RWPE1 (cell line): Measurements from ENCODE around the gene KRT17.
"Not testable (repeated sequence)": the region's sequence is repeated elsewhere in the genome, so short reads cannot be mapped to it uniquely, and the experiment has no call there.

Experiments used
- CTCF ChIA-PET: fragments of 350-600 bp; sonication (Branson Sonifier 250); formaldehyde crosslinking; extraction: SDS; loops from one replicate; lab custom pipeline; 2021; lab: Yijun Ruan, JAX
- POLR2A ChIA-PET: fragments of 400-600 bp; formaldehyde crosslinking; extraction: SDS; loops from one replicate; lab custom pipeline; 2020; ENCODE audit warnings: antibody characterized with exemption; ENCODE audit not compliant: low non-redundant PET; lab: Yijun Ruan, JAX
- DNase-seq: peaks from one replicate; pipeline ENCODE4 v3.0.0; 2012; ENCODE audit warnings: low spot score
- H3K27ac ChIP-seq: fragments of 450-650 bp; 2 replicates; pipeline ENCODE4 v1.5.1; 2017
- TF ChIP-seq, protein P1 (sequence below): fragments of 450-650 bp; conservative IDR thresholded peaks from 2 replicates; pipeline ENCODE4 v1.5.1; 2017; ENCODE audit warnings: low read depth, mild to moderate bottlenecking

The KRT17 gene

DNA sequence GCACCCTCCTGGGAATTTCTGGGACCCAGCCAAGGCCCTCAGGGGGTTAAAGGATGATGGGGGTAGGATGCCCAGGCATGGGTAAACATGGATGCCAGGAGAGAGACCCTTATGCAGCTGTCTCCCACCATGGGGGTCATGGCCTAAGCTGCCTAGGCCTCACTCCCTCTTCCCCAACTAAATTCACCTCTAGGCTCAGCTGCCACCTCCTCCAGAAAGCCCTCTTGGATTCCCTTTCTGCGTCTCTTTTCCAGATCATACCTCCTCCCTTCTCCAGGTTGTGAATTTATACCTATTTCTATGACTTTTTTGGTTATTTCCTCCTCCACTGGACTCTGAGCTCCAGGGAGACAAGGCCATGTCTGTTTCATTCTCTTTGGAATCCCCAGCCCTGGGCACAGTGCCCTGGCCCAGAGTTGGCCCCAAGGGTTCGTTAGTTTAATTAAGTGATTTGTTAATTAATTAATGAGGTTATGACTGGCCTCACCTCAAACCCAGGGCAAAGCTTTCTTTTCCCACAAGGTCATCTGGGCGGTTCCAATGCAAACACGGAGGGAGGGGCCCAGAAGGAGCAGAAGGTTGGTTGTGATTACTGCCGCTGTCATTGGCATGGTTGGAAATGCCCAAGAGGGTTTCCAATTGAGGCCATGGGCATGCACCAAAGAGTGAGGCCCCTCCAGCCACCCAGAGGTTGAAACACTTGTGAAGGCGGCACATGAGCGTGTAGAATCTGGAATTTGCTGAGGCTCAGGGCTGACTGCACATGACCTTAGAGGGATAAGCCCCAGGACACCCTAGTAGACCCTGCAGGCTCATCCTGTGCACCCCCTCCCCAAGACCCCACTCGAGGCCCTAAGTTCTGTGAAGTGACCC is 6.9 kb upstream of the KRT17 start:
- ChIA-PET POLR2A (interaction anchor here (0.6 kb wide), 1 partner anchor 58 kb away, joined by 3 read pairs; the partner anchor contains the start of gene EIF1), CTCF (interaction anchor here (1.0 kb wide), 1 partner anchor 12 kb away, joined by 3 read pairs; no protein-coding TSS in a partner anchor)
- no peak for DNase-seq
- H3K27ac ChIP-seq = peak overlapping the region; percentile 32
- TF ChIP-seq, protein P1, sequence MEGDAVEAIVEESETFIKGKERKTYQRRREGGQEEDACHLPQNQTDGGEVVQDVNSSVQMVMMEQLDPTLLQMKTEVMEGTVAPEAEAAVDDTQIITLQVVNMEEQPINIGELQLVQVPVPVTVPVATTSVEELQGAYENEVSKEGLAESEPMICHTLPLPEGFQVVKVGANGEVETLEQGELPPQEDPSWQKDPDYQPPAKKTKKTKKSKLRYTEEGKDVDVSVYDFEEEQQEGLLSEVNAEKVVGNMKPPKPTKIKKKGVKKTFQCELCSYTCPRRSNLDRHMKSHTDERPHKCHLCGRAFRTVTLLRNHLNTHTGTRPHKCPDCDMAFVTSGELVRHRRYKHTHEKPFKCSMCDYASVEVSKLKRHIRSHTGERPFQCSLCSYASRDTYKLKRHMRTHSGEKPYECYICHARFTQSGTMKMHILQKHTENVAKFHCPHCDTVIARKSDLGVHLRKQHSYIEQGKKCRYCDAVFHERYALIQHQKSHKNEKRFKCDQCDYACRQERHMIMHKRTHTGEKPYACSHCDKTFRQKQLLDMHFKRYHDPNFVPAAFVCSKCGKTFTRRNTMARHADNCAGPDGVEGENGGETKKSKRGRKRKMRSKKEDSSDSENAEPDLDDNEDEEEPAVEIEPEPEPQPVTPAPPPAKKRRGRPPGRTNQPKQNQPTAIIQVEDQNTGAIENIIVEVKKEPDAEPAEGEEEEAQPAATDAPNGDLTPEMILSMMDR = no peak

DNA sequence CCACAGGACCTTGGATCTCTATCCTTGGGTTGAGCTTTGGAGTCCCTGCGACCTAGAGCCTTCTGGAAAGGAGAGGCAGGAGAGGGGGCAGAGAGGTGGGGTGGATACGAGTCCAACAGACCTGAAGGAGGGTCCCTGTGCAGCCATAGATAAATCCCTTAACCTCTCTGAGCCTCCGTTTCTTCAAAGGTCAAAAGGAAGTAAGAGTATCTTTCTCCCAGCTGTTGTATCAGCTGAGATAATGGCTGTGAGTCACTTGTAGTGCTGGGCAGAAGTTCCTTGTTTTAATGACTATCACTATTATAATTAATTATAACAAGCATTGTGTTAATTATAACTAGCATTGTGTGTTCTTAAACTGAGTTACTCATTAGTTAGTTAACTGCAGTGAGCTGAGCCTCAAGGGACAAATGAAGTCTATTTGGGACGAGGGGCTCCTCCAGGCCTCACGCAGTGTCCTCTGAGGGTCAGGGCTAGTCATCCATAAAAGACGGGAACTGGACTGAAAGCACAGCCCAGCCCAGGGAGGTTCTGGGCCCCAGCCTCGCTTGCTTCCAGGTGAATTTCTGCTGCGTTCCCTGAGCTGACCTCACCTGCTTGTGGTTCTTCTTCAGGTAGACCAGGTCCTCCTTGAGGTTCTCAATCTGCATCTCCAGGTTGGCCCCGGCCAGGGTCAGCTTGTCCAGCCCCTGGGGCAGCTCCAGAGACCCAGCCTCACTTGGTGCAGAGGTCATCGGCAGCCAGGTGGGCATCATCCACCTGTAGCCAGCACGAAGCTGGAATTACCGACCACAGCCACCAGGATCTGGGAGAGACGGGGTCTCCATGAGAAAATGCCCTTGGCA is 5.7 kb upstream of the KRT17 start:
- POLR2A ChIA-PET = interaction anchor here (0.6 kb wide), 1 partner anchor 59 kb away, joined by 3 read pairs; the partner anchor contains the start of gene EIF1
- no peak for DNase-seq

DNA sequence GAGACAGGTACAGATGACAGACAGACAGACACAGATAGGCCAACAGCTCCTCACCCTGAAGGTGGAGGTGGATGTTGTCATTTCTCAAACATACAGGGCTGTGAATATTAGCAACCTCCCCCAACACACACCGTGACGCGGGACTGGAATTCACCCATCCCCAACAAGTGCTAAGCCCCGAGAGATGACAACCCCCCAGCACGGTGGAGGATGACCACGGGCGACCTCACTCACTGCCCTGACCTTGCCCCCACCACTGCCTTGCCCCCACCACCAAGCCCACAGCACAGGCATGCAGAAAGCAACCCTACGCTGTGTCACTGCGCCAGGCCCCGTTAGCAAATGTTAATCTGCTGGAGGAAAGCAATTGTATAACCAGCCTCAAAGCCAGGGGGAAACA is 4.9 kb upstream of the KRT17 start:
- DNase-seq = no peak
- CTCF ChIA-PET = interaction anchor here (0.5 to 1.0 kb wide), 2 partner anchors 12 to 19 kb away, joined by 3 to 4 read pairs; no protein-coding TSS in a partner anchor
- POLR2A ChIA-PET = no interaction called here
- H3K27ac ChIP-seq = peak overlapping the region; percentile 100
- TF ChIP-seq, protein P1 = no peak

More for the DNA sequence above, 5.7 kb upstream of the KRT17 start:
- TF ChIP-seq, protein P1 = no peak
- peak overlapping the region; percentile 100; the same call in 1 of the 2 replicates for H3K27ac ChIP-seq
- CTCF ChIA-PET = interaction anchor here (0.7 to 1.0 kb wide), 2 partner anchors 14 to 33 kb away, joined by 3 read pairs; no protein-coding TSS in a partner anchor

DNA sequence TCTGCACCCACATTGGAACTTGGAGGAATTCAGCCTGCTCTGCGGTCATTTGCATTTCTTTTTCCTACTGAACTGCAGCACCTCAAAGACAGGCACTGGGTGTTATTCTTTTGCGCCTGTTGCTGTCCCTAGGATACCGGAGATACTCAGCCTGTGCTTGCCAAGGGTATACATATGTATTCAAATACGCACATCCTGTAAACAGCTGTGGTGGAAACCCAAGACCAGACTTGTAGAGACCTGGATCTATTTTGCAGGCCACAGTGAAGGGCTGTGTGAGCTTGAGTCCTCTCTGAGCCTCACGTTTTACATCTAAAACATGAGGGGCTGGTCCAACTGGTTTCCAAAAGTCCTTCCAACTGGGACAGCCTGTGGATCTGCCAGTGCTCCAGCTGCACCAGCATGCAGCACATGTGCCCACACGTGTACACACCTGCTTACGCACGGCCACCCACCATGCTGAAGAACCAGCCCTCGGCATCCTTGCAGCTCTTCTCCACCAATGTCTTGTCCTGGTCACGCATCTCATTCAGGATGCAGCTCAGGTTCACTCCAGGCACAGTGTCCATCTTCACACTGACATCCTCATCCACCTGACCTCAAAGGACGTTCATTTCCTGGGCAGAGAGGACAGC is 4.4 kb upstream of the KRT17 start:
- H3K27ac ChIP-seq = peak overlapping the region; percentile 100
- CTCF ChIA-PET = interaction anchor here (1.0 kb wide), 1 partner anchor 20 kb away, joined by 4 read pairs; no protein-coding TSS in a partner anchor
- DNase-seq, POLR2A ChIA-PET: not testable (repeated sequence)

DNA sequence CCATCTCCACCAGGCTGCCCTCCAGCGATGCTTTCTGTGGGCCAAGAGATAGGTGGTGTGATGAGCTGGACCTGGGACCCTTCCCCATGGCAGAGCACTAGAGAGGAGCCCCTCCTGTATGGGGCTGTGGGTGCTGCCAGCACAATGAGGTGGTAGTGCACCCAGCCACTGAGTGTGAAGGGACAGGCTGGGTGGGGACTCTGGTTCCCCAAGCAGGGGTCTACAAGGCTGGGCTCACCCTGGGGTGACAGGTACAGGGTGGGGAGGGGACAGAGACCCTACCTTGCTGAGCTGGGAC is 3.6 kb upstream of the KRT17 start:
- DNase-seq, CTCF ChIA-PET, POLR2A ChIA-PET: not testable (repeated sequence)
- H3K27ac ChIP-seq = peak overlapping the region; percentile 100

DNA sequence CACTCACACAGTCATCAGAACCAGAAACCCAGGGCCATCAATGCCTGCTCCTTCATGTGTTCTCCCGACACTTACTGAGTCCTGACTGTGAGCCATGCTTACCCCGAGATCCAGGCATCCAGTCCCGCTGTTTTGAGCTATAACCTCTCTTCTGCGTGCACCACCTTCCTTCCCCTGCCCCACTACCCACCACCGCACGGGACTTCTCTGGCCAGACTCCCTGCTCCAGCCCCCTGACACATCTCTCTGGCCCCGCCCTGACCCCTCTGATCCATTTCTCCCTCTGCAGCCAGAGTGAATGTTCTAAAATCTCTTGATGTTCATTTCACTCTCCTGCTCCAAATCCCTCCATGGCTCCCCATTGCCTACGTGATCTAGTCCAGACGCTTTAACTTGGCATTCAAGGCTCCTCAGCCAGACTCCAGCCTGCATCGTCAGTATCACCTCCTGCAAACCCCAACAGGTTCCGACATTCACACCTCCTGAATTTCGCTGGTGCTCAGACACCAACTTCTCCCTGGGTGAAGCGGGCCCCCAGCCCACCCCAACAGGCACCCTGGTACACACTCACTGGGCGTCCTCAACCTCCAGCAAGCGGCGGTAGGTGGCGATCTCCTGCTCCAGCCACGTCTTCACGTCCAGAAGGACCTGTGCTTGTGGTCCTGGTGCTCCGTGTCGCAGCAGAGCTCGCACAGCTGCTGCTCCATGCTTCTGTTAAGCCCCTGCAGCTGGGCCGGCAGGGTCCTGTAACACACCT is 3.1 kb upstream of the KRT17 start:
- TF ChIP-seq, protein P1 = no peak
- H3K27ac ChIP-seq = peak overlapping the region; percentile 100
- CTCF ChIA-PET = no interaction called here
- POLR2A ChIA-PET = no interaction called here
- no peak for DNase-seq

DNA sequence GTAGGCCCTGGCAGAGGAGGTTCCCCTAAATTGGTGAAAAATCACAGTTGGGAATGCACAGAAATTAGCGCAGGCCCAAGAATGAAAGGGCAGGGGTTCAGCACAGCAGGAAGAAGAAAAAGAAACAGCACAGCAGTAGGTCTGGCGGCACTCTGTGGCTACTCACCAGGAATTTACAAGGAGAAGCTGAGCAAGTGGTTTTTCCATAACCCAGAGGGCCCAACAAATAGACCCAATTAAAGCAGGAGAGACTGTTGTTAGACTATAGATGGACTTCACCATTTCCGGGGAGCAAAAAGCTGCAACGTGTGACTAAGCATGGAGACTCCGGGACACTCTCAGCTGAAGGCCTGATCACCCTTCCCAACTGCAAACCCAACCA is 2.5 kb upstream of the KRT17 start:
- DNase-seq, POLR2A ChIA-PET, CTCF ChIA-PET: not testable (repeated sequence)
- H3K27ac ChIP-seq = peak overlapping the region; percentile 100

DNA sequence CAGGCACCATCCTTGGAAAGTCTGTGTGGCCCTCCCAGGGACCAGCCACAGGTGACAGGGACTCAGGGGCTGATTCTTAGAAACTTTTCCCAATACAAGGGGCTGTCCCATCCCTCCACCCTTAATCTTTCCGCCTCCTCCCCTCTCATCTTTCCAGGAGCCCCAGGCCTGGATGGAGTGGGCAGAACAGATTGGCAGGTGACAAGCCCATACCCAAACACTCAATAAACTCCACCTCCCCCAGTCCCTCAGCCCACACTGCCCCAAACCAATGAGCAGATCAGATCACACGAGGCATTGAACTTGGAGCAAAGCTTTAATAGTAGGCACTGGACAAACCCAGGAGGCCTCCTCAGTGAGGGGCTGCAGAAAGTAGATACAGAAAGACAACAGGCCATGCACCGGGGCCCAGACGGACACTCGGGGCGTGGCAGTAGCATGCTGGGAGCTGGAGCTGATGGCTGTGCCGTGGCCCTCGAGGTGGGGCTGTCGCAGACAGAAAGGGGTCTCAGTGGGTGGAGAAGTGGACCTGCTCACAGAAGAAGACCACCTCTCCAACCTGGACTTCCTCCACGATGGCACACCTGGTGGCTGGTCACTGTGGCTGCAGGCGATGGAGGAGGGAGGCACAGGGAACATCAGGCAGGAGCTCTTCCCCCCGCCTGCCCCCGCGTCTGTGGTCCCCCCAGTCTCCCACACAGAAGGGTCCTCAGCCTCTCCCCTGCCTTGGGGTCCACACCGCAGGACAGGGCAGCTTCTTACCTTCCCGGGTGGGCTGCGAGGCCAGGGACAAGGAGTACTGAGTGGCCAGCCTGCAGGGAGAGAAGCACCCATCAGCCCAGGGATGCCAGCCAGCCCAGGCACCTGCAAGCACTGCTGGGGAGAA is 1.9 kb upstream of the KRT17 start:
- ChIA-PET CTCF (interaction anchor here (0.7 kb wide), 1 partner anchor 36 kb away, joined by 4 read pairs; no protein-coding TSS in a partner anchor), POLR2A (interaction anchor here (0.7 kb wide), 1 partner anchor 28 kb away, joined by 4 read pairs; no protein-coding TSS in a partner anchor)
- H3K27ac ChIP-seq = peak overlapping the region; percentile 100
- DNase-seq = not testable (repeated sequence)
